Measurements from ENCODE around the gene FRMD4A.

DNA sequence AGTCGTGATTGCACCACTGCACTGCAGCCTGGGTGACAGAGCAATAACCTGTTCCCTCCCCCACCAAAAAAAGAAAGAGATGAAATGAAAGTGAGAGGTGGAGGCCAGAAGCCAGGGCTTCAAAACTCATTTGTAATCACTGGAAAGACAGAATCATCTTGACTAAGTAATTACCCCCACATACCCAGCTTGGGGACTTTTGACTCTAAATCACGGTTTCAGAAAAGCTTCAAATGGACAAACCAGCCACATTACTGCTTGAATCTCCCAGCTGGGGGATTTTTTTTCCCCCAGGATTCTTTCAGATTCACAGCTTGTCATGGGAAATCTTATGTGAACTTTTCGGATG lies 361.0 kb downstream of the FRMD4A start:
- TF ChIP-seq, protein P1, sequence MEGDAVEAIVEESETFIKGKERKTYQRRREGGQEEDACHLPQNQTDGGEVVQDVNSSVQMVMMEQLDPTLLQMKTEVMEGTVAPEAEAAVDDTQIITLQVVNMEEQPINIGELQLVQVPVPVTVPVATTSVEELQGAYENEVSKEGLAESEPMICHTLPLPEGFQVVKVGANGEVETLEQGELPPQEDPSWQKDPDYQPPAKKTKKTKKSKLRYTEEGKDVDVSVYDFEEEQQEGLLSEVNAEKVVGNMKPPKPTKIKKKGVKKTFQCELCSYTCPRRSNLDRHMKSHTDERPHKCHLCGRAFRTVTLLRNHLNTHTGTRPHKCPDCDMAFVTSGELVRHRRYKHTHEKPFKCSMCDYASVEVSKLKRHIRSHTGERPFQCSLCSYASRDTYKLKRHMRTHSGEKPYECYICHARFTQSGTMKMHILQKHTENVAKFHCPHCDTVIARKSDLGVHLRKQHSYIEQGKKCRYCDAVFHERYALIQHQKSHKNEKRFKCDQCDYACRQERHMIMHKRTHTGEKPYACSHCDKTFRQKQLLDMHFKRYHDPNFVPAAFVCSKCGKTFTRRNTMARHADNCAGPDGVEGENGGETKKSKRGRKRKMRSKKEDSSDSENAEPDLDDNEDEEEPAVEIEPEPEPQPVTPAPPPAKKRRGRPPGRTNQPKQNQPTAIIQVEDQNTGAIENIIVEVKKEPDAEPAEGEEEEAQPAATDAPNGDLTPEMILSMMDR (IDR thresholded peaks at IDR 0.05): no peak
- no peak for TF ChIP-seq POLR2AphosphoS5 (IDR thresholded peaks at IDR 0.05)

Measured in upper lobe of left lung (tissue), 4 donors.